Choroid plexus epithelial cell (primary cell): ENCODE measurements around the gene CISD1.

Experiments used
- DNase-seq: peaks from one replicate; pipeline ENCODE4 v3.0.0-alpha.2; 2010; ENCODE audit warnings: low read depth
- H3K4me3 ChIP-seq: 2 replicates; pipeline ENCODE4 v1.5.1; 2011; ENCODE audit warnings: low read depth, mild to moderate bottlenecking, control low read depth, low read length, moderate library complexity
- TF ChIP-seq, protein P1 (sequence below): conservative IDR thresholded peaks from 2 replicates; pipeline ENCODE4 v1.5.1; 2011; ENCODE audit warnings: low read depth, mild to moderate bottlenecking, control low read depth, inconsistent platforms, low read length, moderate library complexity

The CISD1 gene

DNA sequence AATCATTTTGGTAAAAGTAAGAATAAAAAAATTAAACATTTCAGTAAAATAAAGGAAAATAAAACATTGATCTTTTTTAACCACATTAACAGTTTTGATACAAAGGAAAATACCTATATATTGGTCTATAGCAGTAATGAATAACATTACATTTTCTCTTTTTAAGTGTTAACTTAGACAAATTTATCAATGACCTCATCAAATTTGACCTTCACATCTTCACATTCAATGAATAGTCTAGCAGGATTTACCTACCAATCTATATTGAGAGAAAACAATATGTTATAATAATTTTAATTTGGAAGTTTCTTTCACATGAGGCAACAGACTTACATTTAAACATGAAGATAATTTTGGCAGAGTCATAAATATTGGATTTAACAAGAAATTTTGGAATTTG lies 47.9 kb downstream of the CISD1 start:
- no peak overlapping the region for H3K4me3 ChIP-seq
- DNase-seq: no peak
- TF ChIP-seq, protein P1, sequence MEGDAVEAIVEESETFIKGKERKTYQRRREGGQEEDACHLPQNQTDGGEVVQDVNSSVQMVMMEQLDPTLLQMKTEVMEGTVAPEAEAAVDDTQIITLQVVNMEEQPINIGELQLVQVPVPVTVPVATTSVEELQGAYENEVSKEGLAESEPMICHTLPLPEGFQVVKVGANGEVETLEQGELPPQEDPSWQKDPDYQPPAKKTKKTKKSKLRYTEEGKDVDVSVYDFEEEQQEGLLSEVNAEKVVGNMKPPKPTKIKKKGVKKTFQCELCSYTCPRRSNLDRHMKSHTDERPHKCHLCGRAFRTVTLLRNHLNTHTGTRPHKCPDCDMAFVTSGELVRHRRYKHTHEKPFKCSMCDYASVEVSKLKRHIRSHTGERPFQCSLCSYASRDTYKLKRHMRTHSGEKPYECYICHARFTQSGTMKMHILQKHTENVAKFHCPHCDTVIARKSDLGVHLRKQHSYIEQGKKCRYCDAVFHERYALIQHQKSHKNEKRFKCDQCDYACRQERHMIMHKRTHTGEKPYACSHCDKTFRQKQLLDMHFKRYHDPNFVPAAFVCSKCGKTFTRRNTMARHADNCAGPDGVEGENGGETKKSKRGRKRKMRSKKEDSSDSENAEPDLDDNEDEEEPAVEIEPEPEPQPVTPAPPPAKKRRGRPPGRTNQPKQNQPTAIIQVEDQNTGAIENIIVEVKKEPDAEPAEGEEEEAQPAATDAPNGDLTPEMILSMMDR: no peak

DNA sequence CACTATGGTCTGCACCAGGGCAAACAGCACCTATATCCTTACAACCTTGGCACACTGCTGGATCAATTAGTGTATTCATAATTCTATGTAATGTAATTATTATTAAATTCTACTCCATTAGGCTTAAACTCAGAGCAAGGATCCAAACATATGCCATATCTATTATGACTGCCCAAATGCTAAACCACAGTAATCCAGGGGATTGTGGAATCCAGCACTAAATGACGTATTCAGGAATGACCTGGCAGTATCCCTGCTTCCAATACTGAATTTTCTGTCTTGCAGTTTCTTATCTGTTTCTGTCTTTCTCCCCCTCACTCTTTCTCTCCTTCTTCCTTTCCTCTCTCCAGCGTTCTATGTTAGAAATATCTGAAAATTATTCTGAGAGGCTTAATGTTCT lies 49.4 kb downstream of the CISD1 start:
- no peak overlapping the region for H3K4me3 ChIP-seq
- DNase-seq: peak; percentile 5
- TF ChIP-seq, protein P1: no peak

GRCh38 chr10:58319599-58319998 lies 50.6 kb downstream of the CISD1 start:
- no peak overlapping the region for H3K4me3 ChIP-seq
- peak; percentile 23 for DNase-seq
- TF ChIP-seq, protein P1: no peak

GRCh38 chr10:58320351-58321049 lies 51.5 kb downstream of the CISD1 start:
- TF ChIP-seq, protein P1: no peak
- no peak for DNase-seq
- no peak overlapping the region for H3K4me3 ChIP-seq

GRCh38 chr10:58322072-58322834 lies 53.3 kb downstream of the CISD1 start:
- H3K4me3 ChIP-seq: no peak overlapping the region
- DNase-seq: peak; percentile 87
- TF ChIP-seq, protein P1: no peak

- H3K4me3 ChIP-seq: no peak overlapping the region
- DNase-seq: peak; percentile 13
- TF ChIP-seq, protein P1: no peak
Observed at GRCh38 chr10:58322835-58323209, 53.9 kb downstream of the CISD1 start.

DNA sequence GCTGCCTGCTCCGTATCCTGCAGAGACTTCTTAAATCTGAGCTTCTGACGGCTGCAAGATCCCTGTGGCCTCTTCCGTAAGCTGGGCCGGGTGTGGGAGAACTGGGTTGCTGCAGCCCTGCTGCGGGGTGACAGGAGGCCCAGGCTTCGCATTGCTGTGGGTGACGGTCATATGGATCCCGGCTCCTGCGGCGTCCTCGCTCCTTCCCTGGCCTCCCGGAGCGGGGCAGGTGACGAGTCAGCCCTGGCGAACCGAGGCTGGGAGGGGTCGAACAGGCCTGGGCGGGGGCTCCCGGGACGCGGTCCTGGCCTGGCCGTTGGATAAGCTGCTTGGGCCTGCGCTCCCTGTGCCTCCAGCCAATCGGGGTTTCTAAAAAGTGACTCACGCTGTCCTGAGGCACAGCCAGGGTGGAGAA lies 58.0 kb downstream of the CISD1 start:
- peak; percentile 71 for DNase-seq
- peak overlapping the region; percentile 60 for H3K4me3 ChIP-seq
- TF ChIP-seq, protein P1: no peak
